Measurements from ENCODE around the gene GPR61.

- TF ChIP-seq GATA2 (IDR thresholded peaks at IDR 0.05; ENCODE audit: low read depth, low read length) (no peak), GATA3 (IDR thresholded peaks at IDR 0.05; ENCODE audit: low read depth, low read length) (no peak)
Observed at GRCh38 chr1:109529881-109530456, 9.7 kb upstream of the GPR61 start.
